Activated naive CD4-positive, alpha-beta T cell treated with anti-CD3 and anti-CD28 coated beads for 36 hours (primary cell): ENCODE results near the gene DBN1. TPM values are rescaled to one million over a fixed set of nuclear protein-coding genes. Genes with fewer than 3 reads are reported as not detected.

Experiments
- CTCF ChIA-PET: fragments of 350-600 bp; sonication (Branson Sonifier 250); formaldehyde crosslinking; loops from one replicate; lab custom pipeline; 2021; ENCODE audit warnings: antibody characterized with exemption; lab: Charles Lee
- DNase-seq: peaks from one replicate; pipeline ENCODE4 v3.0.0-alpha.2; 2020
- H3K27ac Mint-ChIP-seq: one replicate; pipeline ENCODE4 v1.8.0; 2021; ENCODE audit warnings: mild to moderate bottlenecking, mixed read lengths
- H3K27me3 Mint-ChIP-seq: one replicate; pipeline ENCODE4 v1.8.0; 2021; ENCODE audit warnings: low read depth, mixed read lengths
- H3K36me3 Mint-ChIP-seq: one replicate; pipeline ENCODE4 v1.8.0; 2021; ENCODE audit warnings: low read depth, mixed read lengths
- H3K4me1 Mint-ChIP-seq: one replicate; pipeline ENCODE4 v1.8.0; 2021; ENCODE audit warnings: low read depth, mixed read lengths
- H3K4me3 Mint-ChIP-seq: one replicate; pipeline ENCODE4 v1.8.0; 2021; ENCODE audit warnings: mild to moderate bottlenecking, moderate library complexity, mixed read lengths
- H3K9me3 Mint-ChIP-seq: one replicate; pipeline ENCODE4 v1.8.0; 2021; ENCODE audit warnings: mixed read lengths
- intact Hi-C: fragments of 100-400 bp; cut with micrococcal nuclease; formaldehyde crosslinking; loops from one replicate; pipeline ENCODE4 v1.15.1; 2023
- total RNA-seq, 2 experiments: library from RNA; stranded (reverse); gene quantifications; one replicate each; pipeline ENCODE4 v1.2.3, GENCODE V29; 2021

The DBN1 gene
- total RNA-seq, 2 experiments from 2014 or later: 20.8 to 22.4 TPM

GRCh38 chr5:177446200-177447065 is 27.0 kb downstream of the DBN1 start, which contains the start of gene PRR7:
Gene PRR7 (plus strand): TSS chr5:177446814. CDS start chr5:177455068, 8,254 bp downstream.
- no peaks in the 10 kb centered on the region for H3K27me3 Mint-ChIP-seq
- peaks cover 45% of the 10 kb centered on the region for H3K4me1 Mint-ChIP-seq
- H3K4me3 Mint-ChIP-seq: peak within 1 kb of the TSS; percentile 77
- intact Hi-C loops: no loop called here
- peaks cover 2% of the 10 kb centered on the region for H3K36me3 Mint-ChIP-seq
- CTCF ChIA-PET: interaction anchor here (1.0 to 8.6 kb wide), 8 partner anchors 9 to 86 kb away, joined by 3 to 131 read pairs (median 24); no protein-coding TSS in a partner anchor
- peak within 1 kb of the TSS; percentile 92 for H3K27ac Mint-ChIP-seq
- H3K9me3 Mint-ChIP-seq: no peaks in the 10 kb centered on the region
- DNase-seq: peak; percentile 65

DNA sequence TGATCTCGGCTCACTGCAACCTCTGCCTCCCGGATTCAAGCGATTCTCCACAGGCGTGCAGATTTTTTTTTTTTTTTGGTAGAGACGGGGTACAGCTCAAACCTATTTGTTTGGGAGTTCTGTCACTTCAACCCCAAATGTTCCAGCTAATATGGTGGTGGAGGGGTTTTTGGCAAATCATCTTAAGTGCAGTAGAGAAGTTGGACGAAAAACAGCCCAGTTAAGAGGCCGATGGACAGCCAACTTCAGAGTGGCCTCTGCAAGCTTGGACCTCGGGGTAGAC is 27.6 kb downstream of the DBN1 start:
- H3K4me3 Mint-ChIP-seq: peak overlapping the region; percentile 77
- DNase-seq: no peak
- CTCF ChIA-PET: interaction anchor here (0.7 to 8.6 kb wide), 10 partner anchors 9 to 136 kb away, joined by 3 to 131 read pairs (median 7); no protein-coding TSS in a partner anchor
- H3K27me3 Mint-ChIP-seq: no peaks in the 10 kb centered on the region
- intact Hi-C loops: loop anchor here (1.0 to 2.0 kb wide), 3 partner anchors 8 to 41 kb away; no protein-coding TSS in a partner anchor
- H3K36me3 Mint-ChIP-seq: peaks cover 2% of the 10 kb centered on the region
- peaks cover 48% of the 10 kb centered on the region for H3K4me1 Mint-ChIP-seq
- H3K9me3 Mint-ChIP-seq: no peaks in the 10 kb centered on the region
- peak overlapping the region; percentile 92 for H3K27ac Mint-ChIP-seq

DNA sequence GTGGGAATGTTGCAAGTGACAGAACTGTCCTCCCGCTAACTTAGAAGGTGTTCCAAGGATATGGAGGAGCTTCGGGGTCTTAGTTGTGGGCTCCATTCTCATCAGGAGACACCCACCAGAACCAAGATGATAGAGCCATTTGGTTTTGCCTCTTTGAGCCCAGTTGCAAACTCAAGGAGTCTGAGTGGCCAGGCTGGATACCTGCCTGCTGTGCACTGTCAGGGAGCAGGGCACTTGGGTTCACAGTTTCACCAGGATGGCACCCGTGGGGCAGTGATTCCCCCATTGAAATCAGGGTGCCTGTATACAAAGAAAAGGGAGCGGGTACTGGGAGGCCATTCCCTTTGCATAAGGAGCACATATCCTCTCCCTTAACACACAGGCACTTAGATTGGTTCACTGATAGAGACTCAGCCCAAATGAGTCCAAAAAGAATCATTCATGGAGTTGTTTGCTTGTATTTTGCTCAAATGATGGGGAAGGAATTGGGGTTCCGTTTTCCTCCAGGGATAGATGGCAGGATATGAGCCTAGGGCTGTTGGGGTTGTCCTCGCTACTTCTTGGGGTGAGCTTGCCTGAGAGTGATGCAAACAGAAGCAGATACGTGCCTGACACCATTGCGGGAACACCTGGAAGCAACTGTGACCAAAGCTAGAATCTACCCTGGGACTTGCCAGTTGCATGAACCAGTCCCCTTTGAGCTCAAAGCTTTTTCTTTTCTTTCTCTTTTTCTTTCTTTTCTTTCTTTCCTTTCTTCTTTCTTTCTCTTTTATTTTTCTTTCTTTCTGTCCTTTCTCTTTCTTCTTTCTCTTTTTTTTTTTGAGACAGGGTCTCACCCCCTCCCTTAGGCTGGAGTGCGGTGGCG is 28.1 kb downstream of the DBN1 start:
- peak; percentile 70 for DNase-seq
- peak overlapping the region; percentile 92 for H3K27ac Mint-ChIP-seq
- no peaks in the 10 kb centered on the region for H3K9me3 Mint-ChIP-seq
- CTCF ChIA-PET: interaction anchor here (0.7 to 8.6 kb wide), 10 partner anchors 9 to 135 kb away, joined by 3 to 131 read pairs (median 7); no protein-coding TSS in a partner anchor
- intact Hi-C loops: loop anchor here (1.0 to 2.0 kb wide), 3 partner anchors 9 to 40 kb away; no protein-coding TSS in a partner anchor
- peaks cover 5% of the 10 kb centered on the region for H3K36me3 Mint-ChIP-seq
- peak overlapping the region; percentile 77 for H3K4me3 Mint-ChIP-seq
- H3K4me1 Mint-ChIP-seq: peaks cover 51% of the 10 kb centered on the region
- H3K27me3 Mint-ChIP-seq: no peaks in the 10 kb centered on the region

GRCh38 chr5:177444106-177445051 is 29.1 kb downstream of the DBN1 start:
- intact Hi-C loops: loop anchor here (1.0 to 2.0 kb wide), 3 partner anchors 10 to 40 kb away; no protein-coding TSS in a partner anchor
- no peaks in the 10 kb centered on the region for H3K27me3 Mint-ChIP-seq
- peaks cover 60% of the 10 kb centered on the region for H3K4me1 Mint-ChIP-seq
- H3K4me3 Mint-ChIP-seq: peak overlapping the region; percentile 25
- peak overlapping the region; percentile 92 for H3K27ac Mint-ChIP-seq
- DNase-seq: peak; percentile 56
- no peaks in the 10 kb centered on the region for H3K9me3 Mint-ChIP-seq
- H3K36me3 Mint-ChIP-seq: peaks cover 14% of the 10 kb centered on the region
- CTCF ChIA-PET: interaction anchor here (1.3 to 8.6 kb wide), 6 partner anchors 11 to 134 kb away, joined by 4 to 131 read pairs (median 41); no protein-coding TSS in a partner anchor

GRCh38 chr5:177443144-177443983 is 30.1 kb downstream of the DBN1 start:
- Mint-ChIP-seq H3K4me3 (no peak overlapping the region), H3K27me3 (no peaks in the 10 kb centered on the region)
- DNase-seq: no peak

GRCh38 chr5:177442066-177442826 is 31.2 kb downstream of the DBN1 start:
- Mint-ChIP-seq H3K36me3 (peaks cover 32% of the 10 kb centered on the region), H3K27me3 (no peaks in the 10 kb centered on the region), H3K4me1 (peaks cover 61% of the 10 kb centered on the region), H3K27ac (peak overlapping the region; percentile 59), H3K9me3 (no peaks in the 10 kb centered on the region), H3K4me3 (no peak overlapping the region)
- DNase-seq: no peak
- intact Hi-C loops: no loop called here
- CTCF ChIA-PET: interaction anchor here (5.9 to 8.6 kb wide), 3 partner anchors 9 to 37 kb away, joined by 37 to 131 read pairs (median 53); no protein-coding TSS in a partner anchor

More at GRCh38 chr5:177443144-177443983, 30.1 kb downstream of the DBN1 start:
- H3K36me3 Mint-ChIP-seq: peaks cover 20% of the 10 kb centered on the region
- H3K9me3 Mint-ChIP-seq: no peaks in the 10 kb centered on the region
- CTCF ChIA-PET: interaction anchor here (0.6 to 8.6 kb wide), 6 partner anchors 10 to 53 kb away, joined by 4 to 131 read pairs (median 41); no protein-coding TSS in a partner anchor
- peaks cover 62% of the 10 kb centered on the region for H3K4me1 Mint-ChIP-seq
- peak overlapping the region; percentile 92 for H3K27ac Mint-ChIP-seq
- intact Hi-C loops: no loop called here

DNA sequence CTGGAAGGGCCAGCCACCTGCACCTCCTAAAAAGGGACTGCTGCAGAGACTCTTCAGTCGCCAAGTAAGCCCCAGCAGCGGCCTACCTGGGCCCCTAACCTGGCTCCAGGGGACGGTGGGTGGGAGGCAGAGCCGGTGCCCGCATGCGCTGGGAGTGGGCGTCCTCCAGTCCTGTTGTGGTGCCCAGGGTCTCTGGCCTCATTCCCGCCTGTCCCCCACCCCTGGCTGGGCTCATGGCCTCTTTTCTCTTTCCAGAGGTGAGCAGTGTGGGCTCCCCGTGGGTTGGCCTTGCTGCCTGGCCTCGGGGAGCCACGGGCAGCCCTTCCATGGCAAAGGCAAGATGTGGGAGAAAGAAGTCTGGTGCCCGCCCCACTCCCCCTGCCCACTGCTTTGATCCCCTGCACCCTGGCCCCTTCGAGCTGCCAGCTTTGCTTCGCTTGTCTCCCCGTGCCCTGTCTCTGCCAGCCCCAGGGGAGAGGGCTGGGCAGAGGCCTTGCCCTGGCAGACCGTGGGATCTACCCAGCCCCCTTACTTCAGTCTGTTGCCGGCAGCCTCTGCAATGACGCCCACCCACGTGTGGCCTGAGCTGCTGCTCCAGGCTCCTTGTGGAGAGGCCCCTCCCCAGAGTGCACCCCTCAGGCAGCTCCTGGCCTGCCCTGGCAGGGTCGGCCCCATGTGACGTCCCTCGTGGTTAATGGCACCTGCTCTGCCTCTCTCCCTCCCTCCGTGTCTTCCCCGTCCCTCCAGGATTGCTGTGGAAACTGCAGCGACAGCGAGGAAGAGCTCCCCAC is 32.2 kb downstream of the DBN1 start:
- Mint-ChIP-seq H3K36me3 (peaks cover 42% of the 10 kb centered on the region), H3K4me1 (peaks cover 68% of the 10 kb centered on the region), H3K27me3 (no peaks in the 10 kb centered on the region), H3K9me3 (no peaks in the 10 kb centered on the region), H3K4me3 (no peak overlapping the region), H3K27ac (peak overlapping the region; percentile 90)
- CTCF ChIA-PET: interaction anchor here (1.0 to 7.0 kb wide), 5 partner anchors 14 to 126 kb away, joined by 3 to 53 read pairs (median 11); no protein-coding TSS in a partner anchor
- intact Hi-C loops: loop anchor here (1.0 kb wide), 1 partner anchor 12 kb away; no protein-coding TSS in a partner anchor
- DNase-seq: no peak

DNA sequence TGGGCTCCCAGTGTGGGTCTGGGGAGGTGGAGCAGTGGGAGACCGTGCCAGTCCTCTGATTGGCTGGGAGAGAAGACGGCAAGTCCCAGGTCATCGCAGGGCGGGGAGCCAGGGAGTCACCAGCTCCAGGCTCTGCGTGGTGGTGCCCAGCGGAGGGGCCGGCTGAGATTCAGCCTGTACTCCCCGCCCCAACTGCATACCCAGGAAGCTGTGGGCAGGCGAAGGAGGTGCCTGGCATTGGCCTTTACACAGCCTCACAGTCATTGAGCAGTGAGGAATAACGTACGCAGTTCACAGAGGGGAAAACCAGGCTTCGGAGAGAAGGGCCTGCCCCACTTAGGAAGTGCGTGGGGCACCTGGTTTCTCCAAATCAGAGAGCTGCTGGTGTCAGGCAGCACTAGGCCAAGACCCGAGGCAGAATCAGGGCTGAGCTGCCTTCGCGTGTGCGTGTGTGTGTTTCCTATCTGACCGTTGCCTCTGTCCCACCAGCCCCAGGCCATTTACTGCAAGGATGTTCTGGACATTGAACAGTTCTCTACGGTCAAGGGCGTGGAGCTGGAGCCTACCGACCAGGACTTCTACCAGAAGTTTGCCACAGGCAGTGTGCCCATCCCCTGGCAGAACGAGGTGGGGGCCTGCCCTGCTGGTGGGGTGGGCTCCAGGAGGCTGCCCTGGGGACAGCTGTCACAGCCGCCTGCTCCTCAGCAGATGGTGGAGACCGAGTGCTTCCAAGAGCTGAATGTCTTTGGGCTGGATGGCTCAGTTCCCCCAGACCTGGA is 33.0 kb downstream of the DBN1 start:
- H3K27ac Mint-ChIP-seq: peak overlapping the region; percentile 90
- CTCF ChIA-PET: interaction anchor here (1.0 to 5.0 kb wide), 5 partner anchors 15 to 125 kb away, joined by 3 to 39 read pairs (median 7); no protein-coding TSS in a partner anchor
- H3K9me3 Mint-ChIP-seq: no peaks in the 10 kb centered on the region
- H3K27me3 Mint-ChIP-seq: no peaks in the 10 kb centered on the region
- no peak overlapping the region for H3K4me3 Mint-ChIP-seq
- intact Hi-C loops: loop anchor here (1.0 kb wide), 1 partner anchor 11 kb away; no protein-coding TSS in a partner anchor
- H3K4me1 Mint-ChIP-seq: peaks cover 66% of the 10 kb centered on the region
- peaks cover 46% of the 10 kb centered on the region for H3K36me3 Mint-ChIP-seq
- DNase-seq: peak; percentile 84
